Ishikawa (cell line): ENCODE results near the gene CLEC3B.

Source experiments
- RAD21 ChIP-seq: IDR thresholded peaks from 2 replicates; pipeline ENCODE4 v1.6.1; 2012; ENCODE audit warnings: low read depth
- TCF12 ChIP-seq: IDR thresholded peaks from 2 replicates; pipeline ENCODE4 v1.6.1; 2012; ENCODE audit warnings: low read depth
- USF1 ChIP-seq: IDR thresholded peaks from 2 replicates; pipeline ENCODE4 v1.6.1; 2012
- TF ChIP-seq, protein P1 (sequence below): IDR thresholded peaks from 2 replicates; pipeline ENCODE4 v1.6.1; 2012; ENCODE audit warnings: low read depth, mild to moderate bottlenecking

GRCh38 chr3:45048244-45048643 lies 22.1 kb downstream of the CLEC3B start:
- TF ChIP-seq USF1 = no peak
- TF ChIP-seq, protein P1, sequence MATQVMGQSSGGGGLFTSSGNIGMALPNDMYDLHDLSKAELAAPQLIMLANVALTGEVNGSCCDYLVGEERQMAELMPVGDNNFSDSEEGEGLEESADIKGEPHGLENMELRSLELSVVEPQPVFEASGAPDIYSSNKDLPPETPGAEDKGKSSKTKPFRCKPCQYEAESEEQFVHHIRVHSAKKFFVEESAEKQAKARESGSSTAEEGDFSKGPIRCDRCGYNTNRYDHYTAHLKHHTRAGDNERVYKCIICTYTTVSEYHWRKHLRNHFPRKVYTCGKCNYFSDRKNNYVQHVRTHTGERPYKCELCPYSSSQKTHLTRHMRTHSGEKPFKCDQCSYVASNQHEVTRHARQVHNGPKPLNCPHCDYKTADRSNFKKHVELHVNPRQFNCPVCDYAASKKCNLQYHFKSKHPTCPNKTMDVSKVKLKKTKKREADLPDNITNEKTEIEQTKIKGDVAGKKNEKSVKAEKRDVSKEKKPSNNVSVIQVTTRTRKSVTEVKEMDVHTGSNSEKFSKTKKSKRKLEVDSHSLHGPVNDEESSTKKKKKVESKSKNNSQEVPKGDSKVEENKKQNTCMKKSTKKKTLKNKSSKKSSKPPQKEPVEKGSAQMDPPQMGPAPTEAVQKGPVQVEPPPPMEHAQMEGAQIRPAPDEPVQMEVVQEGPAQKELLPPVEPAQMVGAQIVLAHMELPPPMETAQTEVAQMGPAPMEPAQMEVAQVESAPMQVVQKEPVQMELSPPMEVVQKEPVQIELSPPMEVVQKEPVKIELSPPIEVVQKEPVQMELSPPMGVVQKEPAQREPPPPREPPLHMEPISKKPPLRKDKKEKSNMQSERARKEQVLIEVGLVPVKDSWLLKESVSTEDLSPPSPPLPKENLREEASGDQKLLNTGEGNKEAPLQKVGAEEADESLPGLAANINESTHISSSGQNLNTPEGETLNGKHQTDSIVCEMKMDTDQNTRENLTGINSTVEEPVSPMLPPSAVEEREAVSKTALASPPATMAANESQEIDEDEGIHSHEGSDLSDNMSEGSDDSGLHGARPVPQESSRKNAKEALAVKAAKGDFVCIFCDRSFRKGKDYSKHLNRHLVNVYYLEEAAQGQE = no peak
- no peak for TF ChIP-seq TCF12
- TF ChIP-seq RAD21 = no peak
